IPS-18a (cell line): Measurements from ENCODE around the gene TCAF1.

Experiments used
- H3K27ac ChIP-seq: one replicate; pipeline ENCODE4 v1.5.1; 2013; ENCODE audit warnings: low read length
- H3K27me3 ChIP-seq: one replicate; pipeline ENCODE4 v1.6.1; 2013; ENCODE audit warnings: mild to moderate bottlenecking, low read length; ENCODE audit not compliant: control insufficient read depth, insufficient read depth
- H3K36me3 ChIP-seq: one replicate; pipeline ENCODE4 v1.6.1; 2013; ENCODE audit warnings: low read depth, low read length; ENCODE audit not compliant: control insufficient read depth
- H3K4me1 ChIP-seq: one replicate; pipeline ENCODE4 v1.6.1; 2013; ENCODE audit warnings: low read depth, low read length; ENCODE audit not compliant: control insufficient read depth
- H3K4me3 ChIP-seq: one replicate; pipeline ENCODE4 v1.5.1; 2013; ENCODE audit warnings: low read length
- H3K9ac ChIP-seq: one replicate; pipeline ENCODE4 v1.6.1; 2013; ENCODE audit warnings: mild to moderate bottlenecking, low read length, moderate library complexity
- H3K9me3 ChIP-seq: one replicate; pipeline ENCODE4 v1.6.1; 2013; ENCODE audit warnings: low read depth, low read length; ENCODE audit not compliant: control insufficient read depth

Gene TCAF1

DNA sequence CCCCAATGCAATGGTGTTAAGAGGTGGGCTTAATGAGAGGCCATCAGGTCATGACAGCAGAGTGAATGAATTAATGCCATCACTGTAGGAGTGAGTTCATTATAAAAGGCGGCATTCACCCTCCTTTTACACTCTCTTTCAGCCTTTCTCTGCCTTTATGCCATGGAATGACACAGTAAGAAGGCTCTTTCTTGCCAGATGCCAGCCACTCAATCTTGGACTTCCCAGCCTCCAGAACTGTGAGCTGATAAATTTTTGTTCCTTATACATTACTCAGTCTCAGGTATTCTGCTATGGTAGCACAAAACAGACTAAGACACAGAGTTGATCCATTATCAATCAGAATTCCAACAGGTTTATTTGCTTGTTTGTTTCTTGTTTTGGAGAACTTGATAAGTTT, 3.2 kb downstream of the TCAF1 start:
- Histone ChIP-seq H3K27me3 (no peaks in the 10 kb centered on the region), H3K27ac (no peak overlapping the region), H3K4me1 (peaks cover 21% of the 10 kb centered on the region)

DNA sequence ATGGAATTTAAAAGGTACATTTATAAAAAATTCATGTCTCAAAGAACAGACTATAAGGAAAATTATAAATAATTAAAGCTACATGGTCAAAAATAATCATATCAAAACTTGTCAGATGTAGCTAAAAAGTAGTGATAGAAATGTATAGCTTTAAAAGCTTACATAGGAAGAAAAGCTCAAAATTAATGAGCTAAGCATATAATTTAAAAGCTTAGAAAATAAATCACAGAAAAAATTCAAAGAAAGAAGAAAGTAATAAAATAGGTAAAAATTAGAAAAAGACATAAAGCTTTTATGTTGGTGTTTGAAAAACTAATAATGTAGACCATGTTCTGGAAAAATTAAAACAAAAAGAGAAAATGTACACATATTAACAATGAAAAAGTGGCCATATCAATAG, 5.3 kb downstream of the TCAF1 start:
- H3K9ac ChIP-seq: no peak overlapping the region
- H3K27ac ChIP-seq: no peak overlapping the region
- peaks cover 21% of the 10 kb centered on the region for H3K4me1 ChIP-seq
- no peaks in the 10 kb centered on the region for H3K27me3 ChIP-seq
- H3K36me3 ChIP-seq: no peaks in the 10 kb centered on the region
- no peaks in the 10 kb centered on the region for H3K9me3 ChIP-seq
- H3K4me3 ChIP-seq: no peak overlapping the region

More for the DNA sequence above, 3.2 kb downstream of the TCAF1 start:
- Histone ChIP-seq H3K36me3 (no peaks in the 10 kb centered on the region), H3K4me3 (no peak overlapping the region), H3K9me3 (no peaks in the 10 kb centered on the region), H3K9ac (no peak overlapping the region)

DNA sequence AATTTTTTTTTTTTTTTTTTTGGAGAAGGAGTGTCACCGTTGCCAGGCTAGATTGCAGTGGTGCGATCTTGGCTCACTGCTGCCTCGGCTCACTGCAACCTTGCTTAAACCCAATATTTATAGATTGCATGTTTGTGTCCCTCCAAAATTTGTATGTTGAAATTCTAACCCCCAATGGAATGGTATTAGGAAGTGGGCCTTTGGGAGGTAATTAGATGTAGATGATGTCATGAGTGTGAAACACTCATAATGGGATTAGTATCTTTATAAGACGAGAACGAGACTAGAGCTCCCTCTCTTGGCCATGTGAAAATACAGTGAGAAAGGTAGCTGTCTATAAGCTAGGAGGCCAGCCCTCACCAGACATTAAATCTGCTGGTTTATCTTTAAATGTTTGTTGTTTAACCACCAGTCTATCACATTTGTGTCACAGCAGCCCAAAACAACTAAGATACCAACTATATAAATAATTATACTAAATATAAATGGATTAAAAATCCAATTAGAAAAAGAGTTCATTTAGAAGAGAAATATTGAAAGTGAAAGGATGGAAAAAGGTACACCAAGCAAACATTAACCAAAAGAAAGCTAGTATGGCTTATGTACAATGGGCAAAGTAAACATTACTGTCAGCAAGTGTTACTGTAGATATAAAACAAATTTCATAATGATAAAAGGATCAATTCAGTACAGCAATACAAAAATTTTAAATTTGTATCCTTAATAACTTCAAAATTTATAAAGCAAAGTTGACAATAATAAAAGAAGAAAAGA, 9.3 kb downstream of the TCAF1 start:
- no peaks in the 10 kb centered on the region for H3K4me1 ChIP-seq
- H3K36me3 ChIP-seq: peaks cover 4% of the 10 kb centered on the region
- H3K9me3 ChIP-seq: peaks cover 6% of the 10 kb centered on the region
- no peak overlapping the region for H3K27ac ChIP-seq
- no peak overlapping the region for H3K9ac ChIP-seq
- no peaks in the 10 kb centered on the region for H3K27me3 ChIP-seq
- H3K4me3 ChIP-seq: no peak overlapping the region

DNA sequence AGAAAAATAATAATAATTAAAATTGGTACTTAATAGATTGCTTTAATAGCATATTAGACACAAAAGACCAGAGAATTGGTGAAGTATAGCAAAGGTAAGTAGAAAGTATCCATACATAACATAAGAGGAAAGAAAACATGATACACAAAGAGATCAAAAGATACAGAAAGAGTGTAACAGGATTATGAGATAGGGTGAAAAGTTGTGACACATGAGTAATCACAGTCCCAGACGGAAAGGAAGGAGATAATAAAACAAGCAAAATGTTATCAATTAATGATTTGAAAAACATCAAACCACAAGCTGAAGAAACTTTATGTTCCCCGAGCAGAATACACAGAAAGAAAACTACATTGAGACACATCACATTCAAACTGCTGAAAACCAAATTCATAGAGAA, 10.5 kb downstream of the TCAF1 start:
- Histone ChIP-seq H3K4me1 (no peaks in the 10 kb centered on the region), H3K4me3 (no peak overlapping the region), H3K27ac (no peak overlapping the region), H3K27me3 (no peaks in the 10 kb centered on the region), H3K9me3 (peaks cover 6% of the 10 kb centered on the region), H3K36me3 (peaks cover 4% of the 10 kb centered on the region), H3K9ac (no peak overlapping the region)

DNA sequence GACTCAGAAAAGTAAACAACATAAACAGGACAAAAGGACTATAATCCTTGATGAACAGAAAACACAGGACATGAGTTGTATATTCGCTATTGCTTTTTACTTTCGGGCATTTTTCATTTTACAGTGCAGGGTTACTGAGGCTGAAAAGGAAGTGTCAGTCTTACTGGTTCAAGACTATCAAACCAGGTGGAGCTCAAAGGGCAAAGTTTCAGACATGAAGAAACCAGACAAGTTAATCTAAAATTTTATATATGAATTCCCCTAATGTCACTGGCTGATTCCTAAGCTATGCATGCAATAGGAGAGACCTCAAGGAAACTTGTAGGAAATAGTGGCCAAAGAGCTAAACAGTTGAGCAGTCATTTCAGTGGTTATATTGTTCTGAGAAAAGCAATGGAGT, 11.4 kb downstream of the TCAF1 start:
- Histone ChIP-seq H3K4me3 (no peak overlapping the region), H3K36me3 (peaks cover 4% of the 10 kb centered on the region), H3K9ac (no peak overlapping the region), H3K27me3 (no peaks in the 10 kb centered on the region), H3K4me1 (no peaks in the 10 kb centered on the region), H3K9me3 (peaks cover 6% of the 10 kb centered on the region), H3K27ac (no peak overlapping the region)

DNA sequence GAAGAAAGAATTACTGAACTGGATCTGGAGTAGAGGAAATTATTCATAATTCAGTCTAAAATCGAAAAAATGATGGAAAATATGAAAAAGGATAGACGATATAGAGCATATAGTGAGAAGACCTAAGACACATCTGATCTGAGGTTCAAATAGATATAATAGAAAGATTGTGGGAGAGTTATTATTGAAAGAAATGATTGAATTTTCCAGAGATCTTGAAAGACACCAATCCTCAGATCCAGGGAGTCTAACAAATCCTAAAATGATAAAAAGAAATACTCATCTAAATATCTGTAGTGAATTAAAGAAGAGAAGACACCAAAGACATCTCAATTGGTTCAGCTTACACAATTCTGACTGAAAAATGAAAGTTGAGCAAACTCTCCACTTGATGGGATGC, 12.9 kb downstream of the TCAF1 start:
- H3K9me3 ChIP-seq: peaks cover 6% of the 10 kb centered on the region
- peaks cover 4% of the 10 kb centered on the region for H3K36me3 ChIP-seq
- peaks cover 3% of the 10 kb centered on the region for H3K4me1 ChIP-seq
- peaks cover 7% of the 10 kb centered on the region for H3K27me3 ChIP-seq
- H3K27ac ChIP-seq: no peak overlapping the region
- no peak overlapping the region for H3K9ac ChIP-seq
- H3K4me3 ChIP-seq: no peak overlapping the region

DNA sequence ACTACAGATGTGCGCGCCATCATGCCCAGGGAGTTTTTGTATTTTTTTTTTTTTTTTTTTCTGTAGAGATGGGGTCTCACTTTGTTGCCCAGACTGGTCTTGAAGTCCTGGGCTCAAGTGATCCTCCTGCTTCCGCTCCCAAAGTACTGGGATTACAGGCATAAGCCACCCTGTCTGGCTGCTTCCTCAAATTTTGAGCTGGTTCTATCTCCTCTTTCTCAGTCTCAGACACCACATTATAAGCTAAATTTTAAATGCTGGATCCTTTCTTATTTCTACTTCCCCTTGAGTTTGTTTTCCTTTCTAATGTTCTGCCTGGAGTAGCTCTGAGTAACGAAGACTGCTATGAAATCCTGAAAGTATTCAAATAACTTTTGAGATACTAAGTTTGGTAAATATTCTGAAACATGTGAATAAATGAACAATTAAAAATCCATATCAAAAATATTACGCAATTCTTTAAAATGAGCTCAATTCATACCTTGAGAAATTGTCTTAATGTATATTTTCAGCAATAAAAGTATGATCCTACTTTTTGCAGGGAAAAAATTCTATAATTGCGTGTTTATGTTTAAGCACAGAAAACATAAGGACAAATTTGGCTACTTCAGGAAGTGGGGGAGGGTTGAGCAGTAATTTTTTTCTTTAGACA, 15.0 kb downstream of the TCAF1 start:
- no peak overlapping the region for H3K27ac ChIP-seq
- peaks cover 6% of the 10 kb centered on the region for H3K9me3 ChIP-seq

DNA sequence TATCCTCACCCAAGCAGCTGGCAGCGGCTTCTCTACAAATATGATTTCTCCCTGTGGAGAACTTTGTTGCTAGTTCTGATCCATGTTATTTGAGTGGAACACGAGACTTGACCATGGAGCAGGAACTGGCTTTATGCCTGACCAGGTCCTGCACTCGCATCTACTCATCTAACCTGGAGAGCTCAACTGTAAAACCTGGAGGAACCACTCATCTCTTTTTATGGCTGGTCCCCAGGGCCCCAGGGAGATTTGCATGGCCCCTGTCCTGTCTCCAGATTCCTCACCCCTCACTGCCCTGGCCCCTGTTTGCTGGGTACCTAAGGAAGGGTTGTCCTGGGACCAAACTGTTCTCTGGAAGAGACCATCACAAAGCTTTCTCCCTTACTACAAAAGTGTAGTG, 16.0 kb downstream of the TCAF1 start:
- Histone ChIP-seq H3K4me3 (no peak overlapping the region), H3K9ac (no peak overlapping the region), H3K9me3 (peaks cover 6% of the 10 kb centered on the region), H3K36me3 (peaks cover 4% of the 10 kb centered on the region), H3K27me3 (peaks cover 12% of the 10 kb centered on the region), H3K27ac (no peak overlapping the region), H3K4me1 (peaks cover 15% of the 10 kb centered on the region)

More for the DNA sequence above, 15.0 kb downstream of the TCAF1 start:
- peaks cover 11% of the 10 kb centered on the region for H3K4me1 ChIP-seq
- peaks cover 12% of the 10 kb centered on the region for H3K27me3 ChIP-seq
- peaks cover 4% of the 10 kb centered on the region for H3K36me3 ChIP-seq
- H3K4me3 ChIP-seq: no peak overlapping the region
- H3K9ac ChIP-seq: no peak overlapping the region

DNA sequence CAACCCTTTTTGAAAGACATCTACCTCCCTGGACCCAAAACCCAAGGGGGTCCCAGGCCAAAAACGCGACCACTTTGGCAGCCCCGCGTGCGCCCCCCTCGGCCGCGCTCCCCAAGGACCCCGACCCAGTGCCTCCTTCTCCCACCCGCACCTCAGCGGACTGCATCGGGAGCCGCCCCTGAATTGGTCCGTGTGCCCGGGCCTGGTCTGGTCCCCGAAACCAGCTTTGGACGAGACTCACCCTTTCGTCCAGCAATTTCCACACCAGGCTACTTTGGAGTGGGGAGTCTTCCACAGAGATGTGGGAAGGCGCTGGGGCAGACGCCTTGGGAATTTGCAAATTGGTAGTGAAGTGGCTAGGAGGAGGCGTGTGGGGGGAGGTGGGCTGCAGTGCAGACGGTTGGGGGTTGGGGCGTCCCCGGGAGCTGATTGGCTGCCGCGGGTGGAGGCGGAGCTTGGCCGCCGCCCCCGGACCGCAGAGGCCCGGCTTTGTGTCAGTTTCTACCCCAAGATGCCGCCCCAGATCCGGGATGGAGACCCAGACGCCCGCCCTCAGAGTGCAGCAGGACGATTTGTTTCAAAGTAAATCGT, 16.9 kb downstream of the TCAF1 start:
- Histone ChIP-seq H3K36me3 (peaks cover 4% of the 10 kb centered on the region), H3K27ac (no peak overlapping the region), H3K9me3 (peaks cover 6% of the 10 kb centered on the region), H3K4me3 (peak overlapping the region; percentile 91), H3K4me1 (peaks cover 15% of the 10 kb centered on the region), H3K9ac (peak overlapping the region; percentile 71), H3K27me3 (peaks cover 12% of the 10 kb centered on the region)

DNA sequence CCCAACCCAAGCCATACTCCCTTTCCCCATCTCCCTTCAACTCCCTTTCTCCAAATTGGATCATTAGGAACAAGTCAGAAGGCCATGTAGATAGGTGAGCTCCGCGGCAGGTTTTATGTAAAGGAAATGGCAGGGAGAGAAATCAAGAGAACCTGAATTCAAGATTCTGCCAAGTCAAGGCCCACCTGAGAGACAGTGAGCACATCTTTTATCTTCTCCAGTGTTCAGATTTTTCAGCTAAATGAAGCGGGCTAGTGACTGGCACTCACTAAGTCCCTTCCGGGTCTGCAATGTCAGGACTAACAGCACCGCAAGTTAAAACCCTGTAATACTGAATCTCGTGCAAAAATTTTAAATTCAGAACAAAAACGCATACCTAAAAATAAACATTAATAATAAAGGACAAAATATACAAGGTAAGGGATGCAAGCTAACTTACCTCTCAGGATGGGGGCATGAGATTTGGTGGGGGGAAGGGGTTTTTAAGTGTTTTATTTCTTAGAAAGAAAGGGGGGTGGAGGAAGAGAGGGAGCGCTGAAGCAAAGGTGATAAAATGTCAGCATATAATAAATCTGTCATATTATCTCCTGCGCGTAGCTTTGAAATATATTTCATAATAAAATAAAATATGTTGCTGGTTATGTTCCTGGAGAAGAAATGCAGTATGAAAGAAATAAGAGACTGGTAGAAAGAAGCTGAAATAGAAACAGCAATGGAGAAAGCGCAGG, 17.6 kb downstream of the TCAF1 start:
- H3K9ac ChIP-seq: peak overlapping the region; percentile 71
- H3K36me3 ChIP-seq: peaks cover 3% of the 10 kb centered on the region
- H3K4me1 ChIP-seq: peaks cover 15% of the 10 kb centered on the region
- H3K9me3 ChIP-seq: peaks cover 4% of the 10 kb centered on the region
- peak overlapping the region; percentile 91 for H3K4me3 ChIP-seq
- peaks cover 12% of the 10 kb centered on the region for H3K27me3 ChIP-seq
- no peak overlapping the region for H3K27ac ChIP-seq

DNA sequence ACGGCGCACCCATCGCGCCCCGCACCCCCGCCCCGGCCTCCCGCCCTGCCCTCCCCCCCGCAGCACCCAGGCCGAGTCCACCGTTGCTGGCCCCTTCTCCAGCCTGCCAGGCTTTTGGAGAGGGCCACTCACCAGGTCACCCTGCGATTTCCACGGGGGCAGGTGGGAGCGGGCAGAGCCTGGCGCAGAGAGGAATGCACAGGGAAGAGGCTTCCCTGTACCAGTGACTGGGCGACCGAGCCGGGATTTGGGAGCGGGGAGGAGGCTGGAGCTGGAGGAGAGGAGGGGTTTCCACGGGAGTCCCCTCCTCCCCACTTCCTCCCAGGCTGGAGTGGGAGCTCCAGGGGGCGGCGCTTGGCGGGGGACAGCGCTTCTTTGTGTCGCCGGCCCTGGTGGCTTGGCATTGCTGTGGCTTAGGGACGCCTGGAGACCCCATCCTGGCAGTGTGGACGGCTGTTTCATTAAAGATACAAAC, 19.3 kb downstream of the TCAF1 start:
- Histone ChIP-seq H3K4me1 (peaks cover 15% of the 10 kb centered on the region), H3K27me3 (peaks cover 12% of the 10 kb centered on the region), H3K27ac (no peak overlapping the region), H3K4me3 (peak overlapping the region; percentile 61), H3K9ac (peak overlapping the region; percentile 35), H3K9me3 (no peaks in the 10 kb centered on the region), H3K36me3 (no peaks in the 10 kb centered on the region)
